IPS DF 6.9 (cell line): Measurements from ENCODE around the gene ZRANB1.

Experiments used
- DNase-seq: peaks from one replicate; pipeline ENCODE4 v3.0.0-alpha.2; 2013; ENCODE audit warnings: low read depth, low spot score
- H3K27ac ChIP-seq: one replicate; pipeline ENCODE4 v1.5.1; 2013; ENCODE audit warnings: low read length, control low read depth
- H3K27me3 ChIP-seq: 2 replicates; pipeline ENCODE4 v1.6.1; 2013; ENCODE audit warnings: mild to moderate bottlenecking, low read length; ENCODE audit not compliant: control insufficient read depth, insufficient read depth
- H3K36me3 ChIP-seq: 2 replicates; pipeline ENCODE4 v1.6.1; 2013; ENCODE audit warnings: low read length; ENCODE audit not compliant: control insufficient read depth, insufficient read depth
- H3K4me1 ChIP-seq: 2 replicates; pipeline ENCODE4 v1.6.1; 2013; ENCODE audit warnings: low read length; ENCODE audit not compliant: control insufficient read depth, insufficient read depth
- H3K4me3 ChIP-seq: 2 replicates; pipeline ENCODE4 v1.5.1; 2013; ENCODE audit warnings: mild to moderate bottlenecking, low read length
- H3K9me3 ChIP-seq: 2 replicates; pipeline ENCODE4 v1.6.1; 2013; ENCODE audit warnings: low read length, inconsistent platforms; ENCODE audit not compliant: control insufficient read depth, insufficient read depth
- WGBS: extraction: QIAGEN DNeasy Blood & Tissue Kit; methylation state at CpG from one replicate; pipeline ENCODE4 v1.1.7; 2013; ENCODE audit warnings: mixed read lengths, missing lambda C conversion rate; ENCODE audit not compliant: insufficient read length, insufficient coverage; 5-methylcytosine and 5-hydroxymethylcytosine counted together

Gene ZRANB1

GRCh38 chr10:124993345-124993708, 51.4 kb downstream of the ZRANB1 start:
- no peak overlapping the region for H3K4me3 ChIP-seq
- H3K36me3 ChIP-seq = peaks cover 63% of the 10 kb centered on the region
- no peak overlapping the region for H3K27ac ChIP-seq
- DNase-seq = no peak
- no peaks in the 10 kb centered on the region for H3K27me3 ChIP-seq
- H3K9me3 ChIP-seq = no peaks in the 10 kb centered on the region
- H3K4me1 ChIP-seq = no peaks in the 10 kb centered on the region
- WGBS = no CpG with 5 or more reads among the region's 4 CpGs

DNA sequence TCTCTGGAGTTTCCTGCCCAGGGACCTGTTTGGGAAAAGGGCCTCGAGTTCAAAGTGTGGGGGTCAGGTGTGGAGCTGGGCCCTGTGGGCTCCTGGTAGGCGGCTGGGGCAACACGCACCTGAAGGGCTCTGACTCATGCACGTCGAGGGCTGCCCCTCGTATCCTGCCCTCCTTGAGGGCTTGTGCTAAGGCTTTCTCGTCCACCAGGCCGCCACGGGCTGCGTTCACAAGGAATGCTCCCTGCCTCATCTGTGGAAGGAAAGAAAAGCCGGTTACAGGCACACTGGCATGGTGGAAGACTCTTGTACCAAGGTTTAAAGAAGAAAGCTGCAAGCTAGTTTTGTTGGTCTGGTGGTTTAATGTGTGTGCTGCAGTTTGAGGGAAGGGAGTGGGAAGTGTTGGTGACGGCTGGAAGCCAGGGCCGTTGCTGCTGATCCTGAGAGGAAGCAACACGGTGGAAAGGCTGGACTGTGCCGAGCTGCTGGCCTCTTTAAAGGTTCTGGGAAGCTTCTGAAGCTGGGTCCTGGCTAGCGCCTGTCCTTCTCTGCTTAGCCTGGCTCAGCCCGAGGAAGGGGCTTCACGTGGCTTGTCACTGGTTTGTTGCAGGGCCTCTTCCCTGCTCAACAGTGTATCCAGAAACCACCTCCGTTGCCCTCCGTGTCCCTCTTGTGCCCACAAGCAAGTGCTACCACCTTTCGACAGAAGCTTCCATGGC, 52.0 kb downstream of the ZRANB1 start:
- no peak overlapping the region for H3K27ac ChIP-seq
- H3K36me3 ChIP-seq = peaks cover 63% of the 10 kb centered on the region
- WGBS = no CpG with 5 or more reads among the region's 21 CpGs
- H3K27me3 ChIP-seq = no peaks in the 10 kb centered on the region
- no peak for DNase-seq
- H3K4me1 ChIP-seq = no peaks in the 10 kb centered on the region
- H3K9me3 ChIP-seq = no peaks in the 10 kb centered on the region
- no peak overlapping the region for H3K4me3 ChIP-seq

- H3K36me3 ChIP-seq = peaks cover 68% of the 10 kb centered on the region
- no CpG with 5 or more reads among the region's 31 CpGs for WGBS
- no peaks in the 10 kb centered on the region for H3K9me3 ChIP-seq
These were observed 52.9 kb downstream of the ZRANB1 start for GRCh38 chr10:124994573-124995473.

GRCh38 chr10:124995605-124996004, 53.7 kb downstream of the ZRANB1 start:
- DNase-seq = no peak
- peaks cover 74% of the 10 kb centered on the region for H3K36me3 ChIP-seq
- no CpG with 5 or more reads among the region's 11 CpGs for WGBS

More at GRCh38 chr10:124994573-124995473, 52.9 kb downstream of the ZRANB1 start:
- Histone ChIP-seq H3K4me1 (no peaks in the 10 kb centered on the region), H3K27ac (no peak overlapping the region), H3K27me3 (no peaks in the 10 kb centered on the region), H3K4me3 (no peak overlapping the region)
- DNase-seq = no peak

DNA sequence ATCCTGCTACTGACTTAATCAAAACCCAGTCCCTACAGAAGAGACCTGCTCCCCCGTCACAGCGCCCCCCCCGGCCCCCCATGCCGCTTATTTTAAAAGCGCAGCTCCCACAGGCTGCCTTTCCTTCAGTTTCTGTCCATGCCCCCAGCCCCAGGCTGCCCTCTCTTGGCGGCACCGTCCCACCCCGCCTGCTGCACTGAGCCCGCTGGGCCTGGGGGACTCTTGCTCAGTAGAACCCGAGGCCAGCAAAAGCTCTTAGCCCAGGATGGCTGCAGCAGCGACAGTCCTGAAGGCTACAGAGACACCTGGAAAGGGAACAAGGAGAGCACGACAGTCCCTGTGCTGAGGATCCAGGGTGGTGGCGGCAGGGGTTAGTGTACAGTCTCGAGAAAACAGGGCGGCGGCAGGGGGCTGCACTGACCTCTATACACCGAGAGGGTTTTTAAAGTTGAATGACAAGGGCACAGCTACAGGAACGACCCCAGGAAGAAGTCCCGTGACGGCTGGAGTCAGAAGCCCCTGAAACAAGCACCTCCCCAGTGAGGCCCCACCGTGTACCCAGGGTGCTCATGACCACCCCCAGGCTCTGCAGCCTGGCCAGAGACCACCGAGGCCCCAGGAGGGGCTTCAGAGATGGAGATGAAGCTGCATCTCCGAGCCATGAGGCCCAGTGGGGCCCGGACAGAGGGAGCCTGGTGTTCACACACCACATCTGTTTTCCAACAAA, 54.4 kb downstream of the ZRANB1 start:
- no peak overlapping the region for H3K27ac ChIP-seq
- no peaks in the 10 kb centered on the region for H3K4me1 ChIP-seq
- no peaks in the 10 kb centered on the region for H3K9me3 ChIP-seq
- no CpG with 5 or more reads among the region's 24 CpGs for WGBS
- peaks cover 69% of the 10 kb centered on the region for H3K36me3 ChIP-seq
- no peak for DNase-seq
- H3K27me3 ChIP-seq = no peaks in the 10 kb centered on the region
- no peak overlapping the region for H3K4me3 ChIP-seq

More at GRCh38 chr10:124995605-124996004, 53.7 kb downstream of the ZRANB1 start:
- Histone ChIP-seq H3K4me1 (no peaks in the 10 kb centered on the region), H3K27me3 (no peaks in the 10 kb centered on the region), H3K9me3 (no peaks in the 10 kb centered on the region), H3K27ac (no peak overlapping the region), H3K4me3 (no peak overlapping the region)

GRCh38 chr10:124996854-124997215, 54.9 kb downstream of the ZRANB1 start:
- no peak overlapping the region for H3K4me3 ChIP-seq
- DNase-seq = no peak
- peaks cover 70% of the 10 kb centered on the region for H3K36me3 ChIP-seq
- no peak overlapping the region for H3K27ac ChIP-seq
- no peaks in the 10 kb centered on the region for H3K27me3 ChIP-seq
- WGBS = no CpG with 5 or more reads among the region's 17 CpGs
- no peaks in the 10 kb centered on the region for H3K4me1 ChIP-seq
- H3K9me3 ChIP-seq = no peaks in the 10 kb centered on the region

GRCh38 chr10:124997306-124997705, 55.4 kb downstream of the ZRANB1 start:
- Histone ChIP-seq H3K4me3 (no peak overlapping the region), H3K4me1 (no peaks in the 10 kb centered on the region), H3K36me3 (peaks cover 71% of the 10 kb centered on the region), H3K9me3 (no peaks in the 10 kb centered on the region), H3K27ac (no peak overlapping the region), H3K27me3 (no peaks in the 10 kb centered on the region)
- WGBS = no CpG with 5 or more reads among the region's 11 CpGs
- no peak for DNase-seq

DNA sequence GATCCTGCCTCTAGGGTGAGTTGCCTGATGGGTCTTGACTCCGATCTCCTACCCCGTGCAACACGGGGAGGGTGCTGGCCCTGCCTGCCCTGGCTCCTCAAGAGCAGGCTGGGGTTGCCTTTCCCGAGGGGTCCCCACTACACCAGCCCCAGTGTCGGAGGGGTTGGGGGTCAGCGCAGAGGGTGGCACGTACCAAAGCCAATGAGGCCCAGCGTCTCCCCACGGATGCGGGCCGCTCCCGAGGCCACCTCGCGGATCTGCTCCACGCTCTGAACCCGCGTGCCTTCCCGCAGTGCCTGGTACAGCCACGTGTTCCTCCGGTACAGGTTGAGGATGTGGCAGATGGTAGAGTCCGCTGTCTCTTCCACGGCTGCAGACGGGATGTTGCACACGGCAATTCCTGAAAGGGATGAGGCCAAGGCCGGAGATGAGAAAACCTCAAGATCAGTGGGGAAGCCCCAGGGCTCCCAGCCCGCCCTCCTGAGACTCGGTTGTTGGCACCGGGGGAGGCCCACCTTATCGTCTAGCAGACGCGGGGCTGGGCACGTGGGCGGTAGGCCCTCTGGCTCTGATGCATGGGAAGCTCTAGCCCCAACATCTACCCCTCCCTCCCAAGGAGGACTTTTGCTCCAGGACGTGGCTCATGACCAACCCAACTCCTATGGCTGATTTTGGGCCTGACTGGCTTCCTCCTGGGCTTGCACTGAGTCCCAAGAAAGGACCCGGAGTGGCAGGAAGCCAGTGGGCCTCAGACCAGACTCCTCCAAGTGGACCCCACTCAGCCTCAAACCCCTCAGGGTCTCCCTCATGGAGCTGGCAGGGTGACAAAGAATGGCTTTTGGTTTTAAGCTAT, 56.1 kb downstream of the ZRANB1 start:
- no peak overlapping the region for H3K27ac ChIP-seq
- no peak for DNase-seq
- no peaks in the 10 kb centered on the region for H3K27me3 ChIP-seq
- no peaks in the 10 kb centered on the region for H3K9me3 ChIP-seq
- no peaks in the 10 kb centered on the region for H3K4me1 ChIP-seq
- WGBS = no CpG with 5 or more reads among the region's 35 CpGs
- no peak overlapping the region for H3K4me3 ChIP-seq
- H3K36me3 ChIP-seq = peaks cover 73% of the 10 kb centered on the region

- Histone ChIP-seq H3K4me3 (no peak overlapping the region), H3K9me3 (no peaks in the 10 kb centered on the region), H3K36me3 (peaks cover 68% of the 10 kb centered on the region), H3K27ac (no peak overlapping the region), H3K27me3 (no peaks in the 10 kb centered on the region), H3K4me1 (no peaks in the 10 kb centered on the region)
- DNase-seq = no peak
- no CpG with 5 or more reads among the region's 16 CpGs for WGBS
These were observed 56.8 kb downstream of the ZRANB1 start for GRCh38 chr10:124998624-124999291.
